ENCODE measurements around the gene PPP3R2.
A peak's percentile ranks its signal among the peaks of the same experiment; 100 is the strongest.
"Not testable (repeated sequence)": the region's sequence is repeated elsewhere in the genome, so short reads cannot be mapped to it uniquely, and the experiment has no call there.

The PPP3R2 gene

GRCh38 chr9:101594796-101595195 is at the start of gene PPP3R2:
Gene PPP3R2 (minus strand): TSS chr9:101594969. CDS start chr9:101594921, 48 bp downstream.
- ATAC-seq, result no peak

GRCh38 chr9:101639785-101640665 is 45.3 kb upstream of the PPP3R2 start:
- no peak for ATAC-seq

GRCh38 chr9:101639311-101639710 is 44.5 kb upstream of the PPP3R2 start:
- ATAC-seq, result no peak

GRCh38 chr9:101636247-101636646 is 41.5 kb upstream of the PPP3R2 start:
- ATAC-seq, result no peak

- no peak for ATAC-seq
Measured at GRCh38 chr9:101635473-101635872, 40.7 kb upstream of the PPP3R2 start.

- no peak for ATAC-seq
Measured at GRCh38 chr9:101634741-101635409, 40.1 kb upstream of the PPP3R2 start.

GRCh38 chr9:101632611-101633010 is 37.8 kb upstream of the PPP3R2 start:
- no peak for ATAC-seq

GRCh38 chr9:101631892-101632291 is 37.1 kb upstream of the PPP3R2 start:
- no peak for ATAC-seq

GRCh38 chr9:101629636-101630035 is 34.9 kb upstream of the PPP3R2 start:
- ATAC-seq, result no peak

GRCh38 chr9:101628173-101628572 is 33.4 kb upstream of the PPP3R2 start:
- no peak for ATAC-seq

- peak in 1 of 2 donors; percentile 20 for ATAC-seq
Measured at GRCh38 chr9:101626295-101626694, 31.5 kb upstream of the PPP3R2 start.

GRCh38 chr9:101625876-101626275 is 31.1 kb upstream of the PPP3R2 start:
- ATAC-seq, result no peak

GRCh38 chr9:101620452-101620851 is 25.7 kb upstream of the PPP3R2 start:
- ATAC-seq, result no peak

GRCh38 chr9:101618698-101619097 is 23.9 kb upstream of the PPP3R2 start:
- ATAC-seq, result no peak

GRCh38 chr9:101605547-101605946 is 10.8 kb upstream of the PPP3R2 start:
- no peak for ATAC-seq

- ATAC-seq, result no peak
Measured at GRCh38 chr9:101604296-101604695, 9.5 kb upstream of the PPP3R2 start.

GRCh38 chr9:101601904-101602765 is 7.4 kb upstream of the PPP3R2 start:
- no peak for ATAC-seq

GRCh38 chr9:101593345-101593744 is 1.4 kb downstream of the PPP3R2 start:
- ATAC-seq, result no peak

GRCh38 chr9:101592788-101593187 is 2.0 kb downstream of the PPP3R2 start:
- no peak for ATAC-seq

GRCh38 chr9:101591787-101592446 is 2.9 kb downstream of the PPP3R2 start:
- no peak for ATAC-seq

- no peak for ATAC-seq
Measured at GRCh38 chr9:101590901-101591300, 3.9 kb downstream of the PPP3R2 start.

- not testable (repeated sequence) for ATAC-seq
Measured at GRCh38 chr9:101590074-101590473, 4.7 kb downstream of the PPP3R2 start.
